ENCODE results near the gene CC2D1B. TPM values are rescaled to one million over a fixed set of nuclear protein-coding genes. Genes with fewer than 3 reads are reported as not detected.
A peak's percentile ranks its signal among the peaks of the same experiment; 100 is the strongest.

Gene CC2D1B
- total and polyA plus RNA-seq, 9 of the 15 experiments (the other 6 are each of a cell fraction or from before 2014, with no cell fraction given), result 1.2 to 33.6 (median 25.5) TPM

GRCh38 chr1:52404116-52404974 lies 38.3 kb upstream of the CC2D1B start, which contains the start of the genes ORC1 and PRPF38A (continued):
- TF ChIP-seq RBM14 (IDR thresholded peaks at IDR 0.05; ENCODE audit: borderline replicate concordance, insufficient read depth, low read depth, low read length), result no peak
- TF ChIP-seq NCOA4 (IDR thresholded peaks at IDR 0.05; ENCODE audit: partially characterized antibody), result no peak
- TF ChIP-seq HDAC3 (IDR thresholded peaks at IDR 0.05; ENCODE audit: borderline replicate concordance, partially characterized antibody), result peak; percentile 48
- TF ChIP-seq ATF6 (CRISPR knock-in tag; IDR thresholded peaks at IDR 0.05), result peak; percentile 60; the same call in 1 of the 2 replicates
- TF ChIP-seq ZNF212 (CRISPR knock-in tag; IDR thresholded peaks at IDR 0.05), result no peak
- TF ChIP-seq PKNOX1 (IDR thresholded peaks at IDR 0.05), result peak; percentile 60
- TF ChIP-seq THAP7 (CRISPR knock-in tag; IDR thresholded peaks at IDR 0.05), result no peak
- TF ChIP-seq TFE3 (CRISPR knock-in tag; IDR thresholded peaks at IDR 0.05), result no peak
- peak; percentile 28; the same call in 1 of the 2 replicates for TF ChIP-seq PHB2 (IDR thresholded peaks at IDR 0.05; ENCODE audit: low read depth)
- no peak for TF ChIP-seq KAT2B (IDR thresholded peaks at IDR 0.05; ENCODE audit: low read depth, low read length)
- no peak for TF ChIP-seq ZNF57 (CRISPR knock-in tag; IDR thresholded peaks at IDR 0.05)
- TF ChIP-seq SMAD4 (CRISPR knock-in tag; conservative IDR thresholded peaks at IDR 0.05), result peak; percentile 47; the same call in 1 of the 2 replicates
- TF ChIP-seq SIX5 (IDR thresholded peaks at IDR 0.05; ENCODE audit: borderline replicate concordance in 1 of 2, insufficient read depth in 1 of 2, low read depth in 1 of 2, low read length in 2 of 2), result 0 out of 4 replicates have a peak, but pooled peaks of 1 of the 2 experiments have one; percentile 6
- peak in 1 of 2 experiments; percentile 69; a peak in 2 of 4 replicates for TF ChIP-seq RAD21 (CRISPR knock-in tag; conservative IDR thresholded peaks at IDR 0.05 in 1 of 2, IDR thresholded peaks at IDR 0.05 in 1 of 2)
- TF ChIP-seq TCF15 (CRISPR knock-in tag; IDR thresholded peaks at IDR 0.05), result no peak
- no peak for TF ChIP-seq PTRF (tag; IDR thresholded peaks at IDR 0.05)
- TF ChIP-seq ZKSCAN8 (CRISPR knock-in tag; IDR thresholded peaks at IDR 0.05), result no peak
- TF ChIP-seq XRCC4 (IDR thresholded peaks at IDR 0.05; ENCODE audit: extremely low read depth, insufficient read depth, insufficient read length), result no peak
- no peak for TF ChIP-seq SAFB (IDR thresholded peaks at IDR 0.05; ENCODE audit: borderline replicate concordance, low read depth, low read length)
- no peak for TF ChIP-seq KAT7 (CRISPR knock-in tag; IDR thresholded peaks at IDR 0.05; ENCODE audit: borderline replicate concordance)
